Measurements from ENCODE around the gene UBXN6.

- TF ChIP-seq, protein P1, sequence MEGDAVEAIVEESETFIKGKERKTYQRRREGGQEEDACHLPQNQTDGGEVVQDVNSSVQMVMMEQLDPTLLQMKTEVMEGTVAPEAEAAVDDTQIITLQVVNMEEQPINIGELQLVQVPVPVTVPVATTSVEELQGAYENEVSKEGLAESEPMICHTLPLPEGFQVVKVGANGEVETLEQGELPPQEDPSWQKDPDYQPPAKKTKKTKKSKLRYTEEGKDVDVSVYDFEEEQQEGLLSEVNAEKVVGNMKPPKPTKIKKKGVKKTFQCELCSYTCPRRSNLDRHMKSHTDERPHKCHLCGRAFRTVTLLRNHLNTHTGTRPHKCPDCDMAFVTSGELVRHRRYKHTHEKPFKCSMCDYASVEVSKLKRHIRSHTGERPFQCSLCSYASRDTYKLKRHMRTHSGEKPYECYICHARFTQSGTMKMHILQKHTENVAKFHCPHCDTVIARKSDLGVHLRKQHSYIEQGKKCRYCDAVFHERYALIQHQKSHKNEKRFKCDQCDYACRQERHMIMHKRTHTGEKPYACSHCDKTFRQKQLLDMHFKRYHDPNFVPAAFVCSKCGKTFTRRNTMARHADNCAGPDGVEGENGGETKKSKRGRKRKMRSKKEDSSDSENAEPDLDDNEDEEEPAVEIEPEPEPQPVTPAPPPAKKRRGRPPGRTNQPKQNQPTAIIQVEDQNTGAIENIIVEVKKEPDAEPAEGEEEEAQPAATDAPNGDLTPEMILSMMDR (IDR thresholded peaks at IDR 0.05), result no peak
- no peak for TF ChIP-seq POLR2AphosphoS5 (IDR thresholded peaks at IDR 0.05)
- TF ChIP-seq POLR2A (IDR thresholded peaks at IDR 0.05), result no peak
- TF ChIP-seq EP300 (IDR thresholded peaks at IDR 0.05), result no peak
Observed at GRCh38 chr19:4449639-4450028, 8.0 kb downstream of the UBXN6 start.
